Esophagus squamous epithelium (tissue), 4 donors: ENCODE measurements around the gene TM2D3.
"Not testable (repeated sequence)": the region's sequence is repeated elsewhere in the genome, so short reads cannot be mapped to it uniquely, and the experiment has no call there.

Experiments used
- CTCF ChIP-seq, 6 experiments: fragments of 450-650 bp in 4 of 6; fragments of 200-600 bp in 2 of 6; sonication (generic) in 2 of 6; IDR thresholded peaks; one replicate each; pipeline ENCODE4 v1.5.1; 2016 to 2019; ENCODE audit warnings: antibody characterized with exemption in 6 of 6, mild to moderate bottlenecking in 4 of 6, moderate library complexity in 4 of 6
- POLR2A ChIP-seq, 4 donors: fragments of 450-650 bp; IDR thresholded peaks; one replicate each; pipeline ENCODE4 v1.6.1; 2017; ENCODE audit warnings: antibody characterized with exemption in 4 of 4, mild to moderate bottlenecking in 4 of 4, moderate library complexity in 3 of 4

GRCh38 chr15:101654624-101655337 lies 2.6 kb upstream of the TM2D3 start:
- not testable (repeated sequence) for TF ChIP-seq CTCF, POLR2A (IDR thresholded peaks at IDR 0.05)
